Upper lobe of left lung (tissue), 4 donors: ENCODE data around the gene ANGPT4.

Experiments used
- CTCF ChIP-seq, 6 experiments: fragments of 450-650 bp in 4 of 6; fragments of 200-600 bp in 2 of 6; sonication (generic) in 2 of 6; IDR thresholded peaks; one replicate each; pipeline ENCODE4 v1.5.1; 2016 to 2019; ENCODE audit warnings: antibody characterized with exemption in 6 of 6
- EP300 ChIP-seq, 4 donors: sonication (generic); formaldehyde crosslinking; IDR thresholded peaks; one replicate each; pipeline ENCODE4 v1.5.1; 2017; ENCODE audit warnings: antibody characterized with exemption in 4 of 4, control low read depth in 2 of 4
- POLR2A ChIP-seq, 4 donors: fragments of 450-650 bp; IDR thresholded peaks; one replicate each; pipeline ENCODE4 v1.5.1; 2016 to 2017; ENCODE audit warnings: antibody characterized with exemption in 4 of 4, mild to moderate bottlenecking in 2 of 4

DNA sequence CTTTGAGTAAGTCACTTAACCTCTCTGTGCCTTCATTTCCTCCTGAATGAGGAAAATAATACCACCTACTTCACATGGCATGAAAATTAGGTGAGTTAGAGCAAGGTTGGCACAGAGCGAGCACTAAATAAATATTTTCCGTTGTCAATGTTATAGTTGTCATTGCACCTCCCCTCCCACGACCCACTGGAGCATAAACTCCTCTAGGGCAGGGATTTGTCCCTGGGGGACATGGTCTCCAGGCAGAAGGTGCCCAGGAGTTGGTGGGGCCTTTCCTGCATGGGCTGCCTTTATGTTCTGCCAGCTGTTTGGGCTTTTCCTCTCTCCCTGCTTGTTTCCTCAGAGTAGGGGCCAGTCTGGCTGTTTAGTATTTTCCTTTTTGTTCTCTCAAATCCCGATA lies 1.3 kb upstream of the ANGPT4 start:
- TF ChIP-seq CTCF (IDR thresholded peaks at IDR 0.05) (no peak), EP300 (IDR thresholded peaks at IDR 0.05) (no peak), POLR2A (IDR thresholded peaks at IDR 0.05) (no peak)
